Karpas-422 (cell line): ENCODE measurements around the gene SCAMP5. TPM values are rescaled to one million over a fixed set of nuclear protein-coding genes. Genes with fewer than 3 reads are reported as not detected.

ENCODE experiments used
- DNase-seq: peaks from one replicate; pipeline ENCODE4 v3.0.0-alpha.2; 2015
- H2AFZ ChIP-seq: fragments of 200-600 bp; sonication (generic); 2 replicates; pipeline ENCODE4 v1.6.1; 2014; ENCODE audit warnings: antibody characterized with exemption, low read length, mixed read lengths
- H3K27ac ChIP-seq: fragments of 200-600 bp; sonication (generic); 2 replicates; pipeline ENCODE4 v1.5.1; 2014; ENCODE audit warnings: mild to moderate bottlenecking, low read length, moderate library complexity
- H3K27me3 ChIP-seq: fragments of 200-600 bp; sonication (generic); 2 replicates; pipeline ENCODE4 v1.6.1; 2014; ENCODE audit warnings: low read length, mixed read lengths
- H3K36me3 ChIP-seq: fragments of 200-600 bp; sonication (generic); 2 replicates; pipeline ENCODE4 v1.6.1; 2014; ENCODE audit warnings: low read length, mixed read lengths; ENCODE audit not compliant: insufficient read depth
- H3K4me1 ChIP-seq: fragments of 200-600 bp; sonication (generic); 2 replicates; pipeline ENCODE4 v1.6.1; 2014; ENCODE audit warnings: mild to moderate bottlenecking, low read length, mixed read lengths
- H3K4me2 ChIP-seq: fragments of 200-600 bp; sonication (generic); 2 replicates; pipeline ENCODE4 v1.6.1; 2014; ENCODE audit warnings: low read length, low read depth, mild to moderate bottlenecking; ENCODE audit not compliant: poor library complexity, severe bottlenecking
- H3K4me3 ChIP-seq: fragments of 200-600 bp; sonication (generic); 2 replicates; pipeline ENCODE4 v1.5.1; 2014; ENCODE audit warnings: mild to moderate bottlenecking, antibody characterized with exemption, low read length, mixed read lengths
- H3K79me2 ChIP-seq: fragments of 200-600 bp; sonication (generic); 2 replicates; pipeline ENCODE4 v1.6.1; 2014; ENCODE audit warnings: mild to moderate bottlenecking, low read length, mixed read lengths
- H3K9ac ChIP-seq: fragments of 200-600 bp; sonication (generic); 2 replicates; pipeline ENCODE4 v1.6.0; 2014; ENCODE audit warnings: low read length
- H3K9me2 ChIP-seq: fragments of 200-600 bp; sonication (generic), shearing (Covaris generic); replicated peaks from 2 replicates; pipeline ENCODE4 v1.6.0; 2014; ENCODE audit warnings: mild to moderate bottlenecking, low read length, moderate library complexity; ENCODE audit not compliant: insufficient read depth
- H3K9me3 ChIP-seq: fragments of 300-700, 200-600 bp; sonication (generic); 2 replicates; pipeline ENCODE4 v1.6.1; 2014; ENCODE audit warnings: low read length, mixed read lengths
- H4K20me1 ChIP-seq: fragments of 200-600 bp; sonication (generic); 2 replicates; pipeline ENCODE4 v1.6.1; 2014; ENCODE audit warnings: mild to moderate bottlenecking, antibody characterized with exemption, low read length, low read depth; ENCODE audit not compliant: insufficient read depth
- total RNA-seq: library from RNA; depleted of rRNA; stranded (reverse); fragments of >200 nt; shearing (Covaris generic); gene quantifications from 2 replicates; pipeline ENCODE4 v1.2.3, GENCODE V29; 2014; ENCODE audit warnings: low replicate concordance

Gene SCAMP5
- total RNA-seq, 1 experiment from 2014 or later = 54.0 TPM

DNA sequence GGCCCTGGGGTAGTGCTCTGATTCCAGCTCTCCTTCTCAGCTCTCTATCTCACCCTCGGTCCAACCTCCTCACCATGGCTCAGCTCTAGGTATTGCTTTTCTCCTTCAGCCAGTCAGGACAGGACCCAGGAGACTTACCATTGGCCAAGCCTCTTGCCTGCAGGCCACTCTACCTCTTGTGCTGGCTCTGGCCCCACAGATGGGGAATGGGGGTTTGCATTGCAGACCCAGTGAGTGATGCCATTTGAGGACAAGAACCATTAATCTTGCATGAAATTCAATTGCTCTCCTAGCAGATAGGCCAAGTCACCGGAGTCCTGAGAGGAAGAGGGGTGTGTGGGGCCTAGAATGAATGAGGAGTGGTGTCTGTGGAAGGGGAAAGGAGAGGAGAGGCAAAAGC, 32.7 kb upstream of the SCAMP5 start:
- Histone ChIP-seq H3K4me2 (no peak overlapping the region), H3K9ac (no peak overlapping the region), H3K36me3 (no peaks in the 10 kb centered on the region), H4K20me1 (peaks cover 3% of the 10 kb centered on the region; the same call in 1 of the 2 replicates), H3K79me2 (no peaks in the 10 kb centered on the region), H3K4me1 (peaks cover 23% of the 10 kb centered on the region), H2AFZ (no peak overlapping the region), H3K27me3 (no peaks in the 10 kb centered on the region), H3K9me2 (no peaks in the 10 kb centered on the region), H3K27ac (no peak overlapping the region), H3K4me3 (no peak overlapping the region), H3K9me3 (no peaks in the 10 kb centered on the region)
- no peak for DNase-seq

- H3K4me2 ChIP-seq = no peak overlapping the region
- H3K9me2 ChIP-seq = no peaks in the 10 kb centered on the region
- peaks cover 20% of the 10 kb centered on the region for H3K4me1 ChIP-seq
- no peak overlapping the region for H3K9ac ChIP-seq
- H3K4me3 ChIP-seq = no peak overlapping the region
- peaks cover 3% of the 10 kb centered on the region; the same call in 1 of the 2 replicates for H4K20me1 ChIP-seq
- H3K36me3 ChIP-seq = no peaks in the 10 kb centered on the region
- H3K9me3 ChIP-seq = no peaks in the 10 kb centered on the region
- DNase-seq = no peak
- H3K27me3 ChIP-seq = no peaks in the 10 kb centered on the region
- H3K79me2 ChIP-seq = no peaks in the 10 kb centered on the region
- H2AFZ ChIP-seq = no peak overlapping the region
- no peak overlapping the region for H3K27ac ChIP-seq
Measured at GRCh38 chr15:74963213-74963612, 32.1 kb upstream of the SCAMP5 start.

DNA sequence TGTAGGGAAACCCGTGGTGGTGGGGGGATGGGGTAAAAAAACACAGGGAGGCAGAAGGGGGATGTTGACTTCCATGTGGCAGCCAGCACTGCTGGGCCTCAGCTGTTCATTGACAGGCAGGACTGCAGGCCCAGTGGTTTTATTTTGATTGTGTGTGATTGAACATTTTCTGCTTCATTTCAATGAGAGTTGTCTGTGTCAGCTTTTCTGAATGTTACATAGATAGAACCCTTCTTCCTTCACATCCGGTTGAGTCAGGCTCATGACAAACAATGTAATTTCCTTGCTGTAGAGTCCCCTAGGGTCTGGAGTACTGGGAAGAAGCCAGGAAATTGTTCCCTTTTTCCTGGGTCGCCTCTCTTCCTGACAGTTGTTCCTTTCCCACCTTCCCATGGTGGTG, 30.6 kb upstream of the SCAMP5 start:
- no peaks in the 10 kb centered on the region for H3K9me3 ChIP-seq
- no peak overlapping the region for H3K27ac ChIP-seq
- H3K4me2 ChIP-seq = no peak overlapping the region

DNA sequence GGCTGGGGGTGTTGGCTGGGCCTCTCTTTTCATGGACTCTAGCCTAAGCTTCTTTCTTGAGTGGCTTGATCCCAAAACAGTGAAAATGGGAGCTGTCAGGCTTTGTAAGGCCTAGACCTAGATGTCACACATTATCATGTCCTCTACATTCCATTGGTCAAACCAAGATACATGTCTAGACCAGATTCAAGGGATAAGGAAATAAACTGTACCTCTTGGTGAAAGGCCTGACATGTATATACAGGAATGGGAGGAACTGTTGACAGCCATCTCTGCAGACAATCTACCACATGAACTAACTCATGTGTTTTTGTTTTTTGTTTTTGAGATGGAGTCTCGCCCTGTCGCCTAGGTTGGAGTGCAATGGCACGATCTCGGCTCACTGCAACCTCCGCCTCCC, 27.7 kb upstream of the SCAMP5 start:
- H3K4me2 ChIP-seq = no peak overlapping the region
- no peaks in the 10 kb centered on the region for H3K9me2 ChIP-seq
- no peak overlapping the region for H2AFZ ChIP-seq
- no peak overlapping the region for H3K9ac ChIP-seq
- H3K27me3 ChIP-seq = no peaks in the 10 kb centered on the region
- H3K9me3 ChIP-seq = no peaks in the 10 kb centered on the region
- no peaks in the 10 kb centered on the region for H4K20me1 ChIP-seq
- H3K79me2 ChIP-seq = no peaks in the 10 kb centered on the region
- H3K4me3 ChIP-seq = no peak overlapping the region
- no peak for DNase-seq
- no peaks in the 10 kb centered on the region for H3K36me3 ChIP-seq
- H3K4me1 ChIP-seq = no peaks in the 10 kb centered on the region
- H3K27ac ChIP-seq = no peak overlapping the region

More for the DNA sequence above, 30.6 kb upstream of the SCAMP5 start:
- Histone ChIP-seq H2AFZ (no peak overlapping the region), H3K4me1 (peaks cover 6% of the 10 kb centered on the region), H3K36me3 (no peaks in the 10 kb centered on the region), H3K27me3 (no peaks in the 10 kb centered on the region), H3K9ac (no peak overlapping the region), H4K20me1 (no peaks in the 10 kb centered on the region), H3K79me2 (no peaks in the 10 kb centered on the region), H3K4me3 (no peak overlapping the region), H3K9me2 (no peaks in the 10 kb centered on the region)
- no peak for DNase-seq

DNA sequence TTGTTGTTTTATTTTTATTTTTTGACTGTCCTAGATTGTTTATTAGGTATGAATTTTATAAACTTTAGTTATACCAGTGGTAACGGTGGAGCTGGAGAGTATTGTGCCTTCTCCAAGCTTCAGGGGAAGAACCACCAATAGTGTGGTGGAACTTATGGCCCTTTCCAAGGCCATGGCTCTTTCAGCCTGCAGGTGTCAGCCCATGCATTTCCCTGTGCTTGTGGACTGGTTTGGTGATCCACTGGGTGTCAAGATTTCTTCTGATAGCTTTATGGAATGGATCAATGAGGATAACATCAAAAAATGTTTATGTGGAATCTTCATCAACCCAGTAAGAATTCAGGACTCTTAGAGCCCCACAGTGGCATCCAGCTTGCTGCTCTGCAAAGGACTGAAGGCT, 19.2 kb upstream of the SCAMP5 start:
- Histone ChIP-seq H3K9me2 (no peaks in the 10 kb centered on the region), H3K79me2 (no peaks in the 10 kb centered on the region), H3K27ac (no peak overlapping the region), H2AFZ (no peak overlapping the region), H4K20me1 (no peaks in the 10 kb centered on the region), H3K36me3 (no peaks in the 10 kb centered on the region), H3K27me3 (no peaks in the 10 kb centered on the region), H3K4me2 (no peak overlapping the region), H3K4me3 (no peak overlapping the region), H3K9ac (no peak overlapping the region), H3K4me1 (peaks cover 4% of the 10 kb centered on the region), H3K9me3 (no peaks in the 10 kb centered on the region)
- DNase-seq = no peak

- Histone ChIP-seq H3K4me3 (no peak overlapping the region), H3K36me3 (no peaks in the 10 kb centered on the region), H3K27me3 (no peaks in the 10 kb centered on the region), H4K20me1 (no peaks in the 10 kb centered on the region), H3K4me1 (peaks cover 4% of the 10 kb centered on the region), H3K4me2 (no peak overlapping the region), H3K9me2 (no peaks in the 10 kb centered on the region), H2AFZ (no peak overlapping the region), H3K9ac (no peak overlapping the region), H3K9me3 (no peaks in the 10 kb centered on the region), H3K79me2 (no peaks in the 10 kb centered on the region), H3K27ac (no peak overlapping the region)
- DNase-seq = no peak
Measured at GRCh38 chr15:74977599-74977998, 17.8 kb upstream of the SCAMP5 start.

- H3K79me2 ChIP-seq = no peaks in the 10 kb centered on the region
- no peaks in the 10 kb centered on the region for H3K9me2 ChIP-seq
- H3K9me3 ChIP-seq = no peaks in the 10 kb centered on the region
- H2AFZ ChIP-seq = no peak overlapping the region
- H3K4me3 ChIP-seq = no peak overlapping the region
- no peaks in the 10 kb centered on the region for H3K36me3 ChIP-seq
- peaks cover 4% of the 10 kb centered on the region for H3K4me1 ChIP-seq
- no peak for DNase-seq
- no peaks in the 10 kb centered on the region for H3K27me3 ChIP-seq
- H3K9ac ChIP-seq = no peak overlapping the region
- H4K20me1 ChIP-seq = no peaks in the 10 kb centered on the region
- H3K4me2 ChIP-seq = no peak overlapping the region
- no peak overlapping the region for H3K27ac ChIP-seq
Measured at GRCh38 chr15:74978077-74978476, 17.3 kb upstream of the SCAMP5 start.

GRCh38 chr15:74978503-74978902, 16.9 kb upstream of the SCAMP5 start:
- Histone ChIP-seq H3K36me3 (no peaks in the 10 kb centered on the region), H3K9me3 (no peaks in the 10 kb centered on the region), H4K20me1 (no peaks in the 10 kb centered on the region), H3K9ac (no peak overlapping the region), H3K4me2 (no peak overlapping the region), H3K9me2 (no peaks in the 10 kb centered on the region), H2AFZ (no peak overlapping the region), H3K79me2 (no peaks in the 10 kb centered on the region), H3K4me1 (peaks cover 4% of the 10 kb centered on the region), H3K4me3 (no peak overlapping the region), H3K27ac (no peak overlapping the region), H3K27me3 (no peaks in the 10 kb centered on the region)
- no peak for DNase-seq

DNA sequence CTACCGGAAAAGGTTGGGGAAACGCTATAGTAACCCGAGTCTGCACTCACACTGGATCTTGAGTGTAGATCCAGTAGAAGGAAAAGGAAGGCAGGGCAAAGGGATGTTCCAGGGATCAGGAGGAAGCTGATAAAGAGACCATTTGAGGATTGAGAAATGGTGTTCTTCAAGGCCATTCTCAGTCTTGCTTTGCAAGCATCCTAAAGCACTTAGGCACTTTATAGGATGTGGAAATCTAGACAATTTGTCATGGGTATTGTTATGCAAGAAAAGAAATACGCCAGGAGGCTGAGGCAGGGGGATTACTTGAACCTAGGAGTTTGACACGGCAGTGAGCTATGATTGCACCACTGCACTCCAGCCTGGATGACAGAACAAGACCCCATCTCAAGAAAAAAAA, 13.2 kb upstream of the SCAMP5 start:
- no peaks in the 10 kb centered on the region for H4K20me1 ChIP-seq
- H3K27ac ChIP-seq = no peak overlapping the region
- H3K4me1 ChIP-seq = peaks cover 4% of the 10 kb centered on the region
- H2AFZ ChIP-seq = no peak overlapping the region
- no peaks in the 10 kb centered on the region for H3K36me3 ChIP-seq
- no peaks in the 10 kb centered on the region for H3K79me2 ChIP-seq
- H3K4me2 ChIP-seq = no peak overlapping the region
- H3K27me3 ChIP-seq = no peaks in the 10 kb centered on the region
- no peaks in the 10 kb centered on the region for H3K9me3 ChIP-seq
- no peak overlapping the region for H3K9ac ChIP-seq
- no peak overlapping the region for H3K4me3 ChIP-seq
- no peak for DNase-seq
- no peaks in the 10 kb centered on the region for H3K9me2 ChIP-seq
